HepG2 (cell line): Measurements from ENCODE around the gene PIGW. TPM values are rescaled to one million over a fixed set of nuclear protein-coding genes. Genes with fewer than 3 reads are reported as not detected.
A peak's percentile ranks its signal among the peaks of the same experiment; 100 is the strongest.

Source experiments
- DNMT3B ChIP-seq: conservative IDR thresholded peaks from 2 replicates; pipeline ENCODE4 v1.6.1; 2016; ENCODE audit warnings: missing biosample characterization, control low read depth
- ELF4 ChIP-seq: sonication (generic); formaldehyde crosslinking; IDR thresholded peaks from 2 replicates; pipeline ENCODE4 v1.5.0; 2020; ENCODE audit warnings: missing genetic modification reagents, mild to moderate bottlenecking, moderate library complexity, borderline replicate concordance
- FOXA1 ChIP-seq, 2 experiments: fragments of 450-650 bp in 1 of 2; sonication (generic) in 1 of 2; formaldehyde crosslinking in 1 of 2; IDR thresholded peaks; 2 replicates each; pipeline versions ENCODE4 v1.4.0 to v1.6.1; 2016 to 2020; ENCODE audit warnings: missing genetic modification reagents in 1 of 2
- ZNF670 ChIP-seq: sonication (generic); formaldehyde crosslinking; IDR thresholded peaks from 2 replicates; pipeline ENCODE4 v1.8.0; 2022; ENCODE audit warnings: mild to moderate bottlenecking, missing genetic modification reagents, borderline replicate concordance
- polyA plus RNA-seq, 8 experiments: library from polyadenylated mRNA; depleted of rRNA in 3 of 8; stranded (reverse) in 7 of 8; unstranded in 1 of 8; fragments of >200 nt; fragmentation: Illumina TruSeq in 4 of 8; extraction: Trizol in 4 of 8; gene quantifications; 2 replicates each; pipeline versions ENCODE4 v1.2.1 to v1.2.3, GENCODE V29; 2011 to 2016; ENCODE audit warnings: low read depth in 4 of 8, missing spikeins in 1 of 8, mixed read lengths in 1 of 8; ENCODE audit not compliant: insufficient read depth in 1 of 8
- total RNA-seq, 5 experiments: library from RNA; depleted of rRNA; stranded (reverse); fragments of >200 nt; fragmentation: Illumina TruSeq; extraction: Trizol; gene quantifications; 2 replicates each; pipeline ENCODE4 v1.2.3, GENCODE V29; 2016; ENCODE audit warnings: low read depth in 1 of 5
- TF ChIP-seq, protein P1 (sequence below), 2 experiments: fragments of 450-650 bp in 1 of 2; sonication (generic) in 1 of 2; formaldehyde crosslinking in 1 of 2; IDR thresholded peaks; 2 replicates each; pipeline versions ENCODE4 v1.6.1 to v1.8.0; 2016 to 2022; ENCODE audit warnings: antibody characterized with exemption in 1 of 2, mild to moderate bottlenecking in 1 of 2, missing genetic modification reagents in 1 of 2
- TF ChIP-seq, protein P2 (sequence below), 2 experiments: sonication (generic) in 1 of 2; formaldehyde crosslinking in 1 of 2; IDR thresholded peaks; 2 replicates each; pipeline versions ENCODE4 v1.6.1 to v1.9.0; 2014 to 2022; ENCODE audit warnings: antibody characterized with exemption in 1 of 2, borderline replicate concordance in 1 of 2, inconsistent platforms in 1 of 2, low read depth in 1 of 2, missing genetic modification reagents in 1 of 2
- TF ChIP-seq, protein P3 (sequence below): sonication (generic); formaldehyde crosslinking; IDR thresholded peaks from 2 replicates; pipeline ENCODE4 v1.4.0; 2020; ENCODE audit warnings: missing genetic modification reagents
- TF ChIP-seq, protein P4 (sequence below): sonication (generic); formaldehyde crosslinking; IDR thresholded peaks from 2 replicates; pipeline ENCODE4 v1.8.1; 2023; ENCODE audit warnings: missing genetic modification reagents, mild to moderate bottlenecking, borderline replicate concordance

The PIGW gene
- total and polyA plus RNA-seq, 2 of the 13 experiments (the other 11 are each of a cell fraction or from before 2014, with no cell fraction given), result 9.0 to 24.0 TPM

DNA sequence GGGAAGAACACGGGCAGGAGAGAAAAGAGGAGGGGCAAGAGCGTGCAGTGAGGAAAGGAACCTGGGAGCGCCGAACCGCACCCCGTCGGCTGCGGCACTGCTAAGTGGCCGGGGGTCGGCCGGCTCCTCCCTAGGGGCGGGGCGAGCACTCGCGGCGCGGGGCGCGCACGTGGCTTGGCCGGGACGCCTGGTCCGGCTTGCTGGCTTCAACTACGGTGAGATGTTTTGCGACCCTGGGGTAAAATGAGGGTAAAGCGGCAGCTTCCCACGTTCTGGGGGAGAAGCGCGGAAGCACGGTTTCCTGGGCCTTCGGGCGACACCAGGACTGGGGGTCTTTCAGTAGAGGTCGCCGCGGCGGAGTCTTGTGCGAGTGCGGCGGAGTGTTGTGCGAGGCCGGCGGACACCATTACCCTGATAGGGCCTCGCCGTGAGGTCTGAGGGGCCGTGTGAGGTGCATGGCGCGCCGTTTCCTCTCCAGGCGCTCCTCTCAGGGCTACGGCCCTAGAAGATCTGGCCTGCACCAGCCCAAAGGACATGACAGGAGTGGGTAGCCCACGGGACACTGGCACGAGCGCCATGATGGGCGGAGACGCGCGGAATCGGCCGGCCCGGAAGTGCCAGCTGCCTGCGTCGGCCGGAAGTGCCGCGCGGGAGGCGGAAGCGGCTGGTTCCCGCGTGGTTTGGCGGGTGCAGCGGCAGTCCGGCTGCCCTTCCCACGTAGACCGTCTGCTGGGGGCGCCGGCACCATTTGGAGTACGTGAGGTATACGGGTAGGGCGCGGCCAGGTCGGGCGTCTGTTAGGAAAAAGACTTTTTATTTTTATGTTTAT lies at the start of gene PIGW, which contains the start of gene MYO19 (continued):
- TF ChIP-seq, protein P1, sequence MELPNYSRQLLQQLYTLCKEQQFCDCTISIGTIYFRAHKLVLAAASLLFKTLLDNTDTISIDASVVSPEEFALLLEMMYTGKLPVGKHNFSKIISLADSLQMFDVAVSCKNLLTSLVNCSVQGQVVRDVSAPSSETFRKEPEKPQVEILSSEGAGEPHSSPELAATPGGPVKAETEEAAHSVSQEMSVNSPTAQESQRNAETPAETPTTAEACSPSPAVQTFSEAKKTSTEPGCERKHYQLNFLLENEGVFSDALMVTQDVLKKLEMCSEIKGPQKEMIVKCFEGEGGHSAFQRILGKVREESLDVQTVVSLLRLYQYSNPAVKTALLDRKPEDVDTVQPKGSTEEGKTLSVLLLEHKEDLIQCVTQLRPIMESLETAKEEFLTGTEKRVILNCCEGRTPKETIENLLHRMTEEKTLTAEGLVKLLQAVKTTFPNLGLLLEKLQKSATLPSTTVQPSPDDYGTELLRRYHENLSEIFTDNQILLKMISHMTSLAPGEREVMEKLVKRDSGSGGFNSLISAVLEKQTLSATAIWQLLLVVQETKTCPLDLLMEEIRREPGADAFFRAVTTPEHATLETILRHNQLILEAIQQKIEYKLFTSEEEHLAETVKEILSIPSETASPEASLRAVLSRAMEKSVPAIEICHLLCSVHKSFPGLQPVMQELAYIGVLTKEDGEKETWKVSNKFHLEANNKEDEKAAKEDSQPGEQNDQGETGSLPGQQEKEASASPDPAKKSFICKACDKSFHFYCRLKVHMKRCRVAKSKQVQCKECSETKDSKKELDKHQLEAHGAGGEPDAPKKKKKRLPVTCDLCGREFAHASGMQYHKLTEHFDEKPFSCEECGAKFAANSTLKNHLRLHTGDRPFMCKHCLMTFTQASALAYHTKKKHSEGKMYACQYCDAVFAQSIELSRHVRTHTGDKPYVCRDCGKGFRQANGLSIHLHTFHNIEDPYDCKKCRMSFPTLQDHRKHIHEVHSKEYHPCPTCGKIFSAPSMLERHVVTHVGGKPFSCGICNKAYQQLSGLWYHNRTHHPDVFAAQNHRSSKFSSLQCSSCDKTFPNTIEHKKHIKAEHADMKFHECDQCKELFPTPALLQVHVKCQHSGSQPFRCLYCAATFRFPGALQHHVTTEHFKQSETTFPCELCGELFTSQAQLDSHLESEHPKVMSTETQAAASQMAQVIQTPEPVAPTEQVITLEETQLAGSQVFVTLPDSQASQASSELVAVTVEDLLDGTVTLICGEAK (IDR thresholded peaks at IDR 0.05), result peak; percentile 61
- TF ChIP-seq, protein P1 (CRISPR knock-in tag; IDR thresholded peaks at IDR 0.05), result peak; percentile 67; the same call in 1 of the 2 replicates
- TF ChIP-seq FOXA1 (IDR thresholded peaks at IDR 0.05) (no peak), FOXA1 (CRISPR knock-in tag; IDR thresholded peaks at IDR 0.05) (no peak), DNMT3B (CRISPR knock-in tag) (no peak), ZNF670 (CRISPR knock-in tag) (no peak), ELF4 (CRISPR knock-in tag) (peak; percentile 98)
- TF ChIP-seq, protein P2, sequence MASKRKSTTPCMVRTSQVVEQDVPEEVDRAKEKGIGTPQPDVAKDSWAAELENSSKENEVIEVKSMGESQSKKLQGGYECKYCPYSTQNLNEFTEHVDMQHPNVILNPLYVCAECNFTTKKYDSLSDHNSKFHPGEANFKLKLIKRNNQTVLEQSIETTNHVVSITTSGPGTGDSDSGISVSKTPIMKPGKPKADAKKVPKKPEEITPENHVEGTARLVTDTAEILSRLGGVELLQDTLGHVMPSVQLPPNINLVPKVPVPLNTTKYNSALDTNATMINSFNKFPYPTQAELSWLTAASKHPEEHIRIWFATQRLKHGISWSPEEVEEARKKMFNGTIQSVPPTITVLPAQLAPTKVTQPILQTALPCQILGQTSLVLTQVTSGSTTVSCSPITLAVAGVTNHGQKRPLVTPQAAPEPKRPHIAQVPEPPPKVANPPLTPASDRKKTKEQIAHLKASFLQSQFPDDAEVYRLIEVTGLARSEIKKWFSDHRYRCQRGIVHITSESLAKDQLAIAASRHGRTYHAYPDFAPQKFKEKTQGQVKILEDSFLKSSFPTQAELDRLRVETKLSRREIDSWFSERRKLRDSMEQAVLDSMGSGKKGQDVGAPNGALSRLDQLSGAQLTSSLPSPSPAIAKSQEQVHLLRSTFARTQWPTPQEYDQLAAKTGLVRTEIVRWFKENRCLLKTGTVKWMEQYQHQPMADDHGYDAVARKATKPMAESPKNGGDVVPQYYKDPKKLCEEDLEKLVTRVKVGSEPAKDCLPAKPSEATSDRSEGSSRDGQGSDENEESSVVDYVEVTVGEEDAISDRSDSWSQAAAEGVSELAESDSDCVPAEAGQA (IDR thresholded peaks at IDR 0.05; ENCODE audit: low read depth), result peak; percentile 71
- TF ChIP-seq, protein P2 (CRISPR knock-in tag; IDR thresholded peaks at IDR 0.05; ENCODE audit: borderline replicate concordance), result no peak
- TF ChIP-seq, protein P3, sequence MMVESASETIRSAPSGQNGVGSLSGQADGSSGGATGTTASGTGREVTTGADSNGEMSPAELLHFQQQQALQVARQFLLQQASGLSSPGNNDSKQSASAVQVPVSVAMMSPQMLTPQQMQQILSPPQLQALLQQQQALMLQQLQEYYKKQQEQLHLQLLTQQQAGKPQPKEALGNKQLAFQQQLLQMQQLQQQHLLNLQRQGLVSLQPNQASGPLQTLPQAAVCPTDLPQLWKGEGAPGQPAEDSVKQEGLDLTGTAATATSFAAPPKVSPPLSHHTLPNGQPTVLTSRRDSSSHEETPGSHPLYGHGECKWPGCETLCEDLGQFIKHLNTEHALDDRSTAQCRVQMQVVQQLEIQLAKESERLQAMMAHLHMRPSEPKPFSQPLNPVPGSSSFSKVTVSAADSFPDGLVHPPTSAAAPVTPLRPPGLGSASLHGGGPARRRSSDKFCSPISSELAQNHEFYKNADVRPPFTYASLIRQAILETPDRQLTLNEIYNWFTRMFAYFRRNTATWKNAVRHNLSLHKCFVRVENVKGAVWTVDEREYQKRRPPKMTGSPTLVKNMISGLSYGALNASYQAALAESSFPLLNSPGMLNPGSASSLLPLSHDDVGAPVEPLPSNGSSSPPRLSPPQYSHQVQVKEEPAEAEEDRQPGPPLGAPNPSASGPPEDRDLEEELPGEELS (CRISPR knock-in tag), result peak; percentile 51; the same call in 1 of the 2 replicates
- TF ChIP-seq, protein P4, sequence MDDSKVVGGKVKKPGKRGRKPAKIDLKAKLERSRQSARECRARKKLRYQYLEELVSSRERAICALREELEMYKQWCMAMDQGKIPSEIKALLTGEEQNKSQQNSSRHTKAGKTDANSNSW (CRISPR knock-in tag), result peak; percentile 77; the same call in 1 of the 2 replicates
